NCI-H187 (cell line): Measurements from ENCODE around the gene NONO.
A peak's percentile ranks its signal among the peaks of the same experiment; 100 is the strongest.
"Not testable (repeated sequence)": the region's sequence is repeated elsewhere in the genome, so short reads cannot be mapped to it uniquely, and the experiment has no call there.

Experiments used
- DNase-seq, 2 experiments: peaks; one replicate each; lab custom pipeline; 2025; lab: John Stamatoyannopoulos, UW

NONO gene

GRCh38 chrX:71283403-71284143 is at the start of gene NONO:
NONO (plus strand) TSS chrX:71283635; CDS start chrX:71290638, 7,003 bp downstream.
- DNase-seq = peak; percentile 93 to 98

GRCh38 chrX:71235482-71235881 is 48.0 kb upstream of the NONO start:
- no peak for DNase-seq

GRCh38 chrX:71236836-71237235 is 46.6 kb upstream of the NONO start:
- no peak for DNase-seq

- no peak for DNase-seq
These were observed 43.7 kb upstream of the NONO start for GRCh38 chrX:71239781-71240180.

- DNase-seq = no peak
These were observed 42.1 kb upstream of the NONO start for GRCh38 chrX:71241301-71241700.

GRCh38 chrX:71244359-71245128 is 38.9 kb upstream of the NONO start:
- DNase-seq = no peak

- no peak for DNase-seq
These were observed 38.3 kb upstream of the NONO start for GRCh38 chrX:71245159-71245558.

- no peak for DNase-seq
These were observed 32.6 kb upstream of the NONO start for GRCh38 chrX:71250841-71251240.

- no peak for DNase-seq
These were observed 31.9 kb upstream of the NONO start for GRCh38 chrX:71251466-71251973.

GRCh38 chrX:71252221-71252620 is 31.2 kb upstream of the NONO start:
- DNase-seq = no peak

GRCh38 chrX:71253253-71254091 is 30.0 kb upstream of the NONO start:
- no peak for DNase-seq

GRCh38 chrX:71254092-71254963 is 29.1 kb upstream of the NONO start, which contains the start of gene ZMYM3:
ZMYM3 (minus strand) TSS chrX:71254140; CDS start chrX:71253255, 885 bp downstream.
- DNase-seq = peak; percentile 53 to 55

- no peak for DNase-seq
These were observed 27.4 kb upstream of the NONO start for GRCh38 chrX:71256051-71256450.

- DNase-seq = no peak
These were observed 26.6 kb upstream of the NONO start for GRCh38 chrX:71256856-71257255.

- not testable (repeated sequence) for DNase-seq
These were observed 14.8 kb upstream of the NONO start for GRCh38 chrX:71268624-71269023.

GRCh38 chrX:71269801-71270395 is 13.5 kb upstream of the NONO start:
- DNase-seq = no peak

GRCh38 chrX:71272313-71272712 is 11.1 kb upstream of the NONO start:
- DNase-seq = not testable (repeated sequence)

GRCh38 chrX:71281300-71281699 is 2.1 kb upstream of the NONO start:
- not testable (repeated sequence) for DNase-seq

GRCh38 chrX:71282514-71283402 is 677 bp upstream of the NONO start:
- peak in 1 of 2 experiments; percentile 98 for DNase-seq

GRCh38 chrX:71285929-71286328 is 2.5 kb downstream of the NONO start:
- DNase-seq = no peak
